ENCODE data around the gene IMPDH2. TPM values are rescaled to one million over a fixed set of nuclear protein-coding genes. Genes with fewer than 3 reads are reported as not detected.
A peak's percentile ranks its signal among the peaks of the same experiment; 100 is the strongest.

Gene IMPDH2
- total RNA-seq, 1 donor from 2014 or later: 271 TPM

- peaks cover 26% of the 10 kb centered on the region for H3K4me1 ChIP-seq
- Mint-ChIP-seq H3K9me3 (no peaks in the 10 kb centered on the region), H3K4me3 (no peak overlapping the region), H3K4me1 (peaks cover 23% of the 10 kb centered on the region), H3K27me3 (ENCODE audit: insufficient read depth, low read depth) (peaks cover 10% of the 10 kb centered on the region), H3K27ac (peak overlapping the region; percentile 87), H3K36me3 (peaks cover 11% of the 10 kb centered on the region)
- H3K27ac ChIP-seq: peak overlapping the region; percentile 39
- peak overlapping the region; percentile 19 for H3K4me2 ChIP-seq
- no peaks in the 10 kb centered on the region for H3K9me3 ChIP-seq (ENCODE audit: low read depth)
- H3K79me2 ChIP-seq (ENCODE audit: low read depth): no peaks in the 10 kb centered on the region
- H3K27me3 ChIP-seq: no peaks in the 10 kb centered on the region
- peaks cover 12% of the 10 kb centered on the region for H3F3A ChIP-seq (ENCODE audit: low read depth)
- DNase-seq (ENCODE audit: low spot score): no peak
- no peak overlapping the region for H3K9ac ChIP-seq
- peaks cover 26% of the 10 kb centered on the region for H4K20me1 ChIP-seq (ENCODE audit: low read depth)
- H3K36me3 ChIP-seq: no peaks in the 10 kb centered on the region
- no peak overlapping the region for H3K4me3 ChIP-seq
- no peak overlapping the region for H2AFZ ChIP-seq (replicated peaks)
- TF ChIP-seq CTCF (IDR thresholded peaks at IDR 0.05) (no peak), EZH2 (IDR thresholded peaks at IDR 0.05) (no peak), EZH2phosphoT487 (IDR thresholded peaks at IDR 0.05) (no peak)
Measured at GRCh38 chr3:48999085-48999858, 29.9 kb downstream of the IMPDH2 start.

- peaks cover 23% of the 10 kb centered on the region for H3K4me1 Mint-ChIP-seq
- H3K4me2 ChIP-seq: peak overlapping the region; percentile 38
- peaks cover under 1% of the 10 kb centered on the region for H3K79me2 ChIP-seq (ENCODE audit: low read depth)
- H3K9ac ChIP-seq: no peak overlapping the region
- H3K9me3 Mint-ChIP-seq: no peaks in the 10 kb centered on the region
- TF ChIP-seq EZH2phosphoT487 (IDR thresholded peaks at IDR 0.05): no peak
- no peak for TF ChIP-seq EZH2 (IDR thresholded peaks at IDR 0.05)
- TF ChIP-seq CTCF (IDR thresholded peaks at IDR 0.05): no peak
- no peaks in the 10 kb centered on the region for H3K27me3 ChIP-seq
- H3K27me3 Mint-ChIP-seq (ENCODE audit: insufficient read depth, low read depth): peaks cover 8% of the 10 kb centered on the region
- peaks cover 12% of the 10 kb centered on the region for H3F3A ChIP-seq (ENCODE audit: low read depth)
- H3K36me3 Mint-ChIP-seq: peaks cover 11% of the 10 kb centered on the region
- H3K4me3 ChIP-seq: no peak overlapping the region
- H3K27ac Mint-ChIP-seq: peak overlapping the region; percentile 78
- peaks cover 26% of the 10 kb centered on the region for H3K4me1 ChIP-seq
- no peak overlapping the region for H2AFZ ChIP-seq (replicated peaks)
- H3K4me3 Mint-ChIP-seq: peak overlapping the region; percentile 63
- peak; percentile 71 for DNase-seq (ENCODE audit: low spot score)
- H4K20me1 ChIP-seq (ENCODE audit: low read depth): peaks cover 26% of the 10 kb centered on the region
- H3K36me3 ChIP-seq: no peaks in the 10 kb centered on the region
- H3K27ac ChIP-seq: no peak overlapping the region
- H3K9me3 ChIP-seq (ENCODE audit: low read depth): no peaks in the 10 kb centered on the region
Measured at GRCh38 chr3:48997714-48998637, 31.2 kb downstream of the IMPDH2 start.

- H3K9me3 ChIP-seq (ENCODE audit: low read depth): no peaks in the 10 kb centered on the region
- peaks cover 8% of the 10 kb centered on the region for H3K27me3 Mint-ChIP-seq (ENCODE audit: insufficient read depth, low read depth)
- H3K9ac ChIP-seq: no peak overlapping the region
- no peak overlapping the region for H2AFZ ChIP-seq (replicated peaks)
- H3K4me1 ChIP-seq: peaks cover 26% of the 10 kb centered on the region
- H3K4me3 Mint-ChIP-seq: no peak overlapping the region
- H3K27ac Mint-ChIP-seq: no peak overlapping the region
- peaks cover 12% of the 10 kb centered on the region for H3F3A ChIP-seq (ENCODE audit: low read depth)
- H3K4me1 Mint-ChIP-seq: peaks cover 23% of the 10 kb centered on the region
- H3K4me2 ChIP-seq: no peak overlapping the region
- no peak overlapping the region for H3K27ac ChIP-seq
- no peaks in the 10 kb centered on the region for H3K9me3 Mint-ChIP-seq
- H3K36me3 Mint-ChIP-seq: peaks cover 11% of the 10 kb centered on the region
- no peak for DNase-seq (ENCODE audit: low spot score)
- H3K79me2 ChIP-seq (ENCODE audit: low read depth): peaks cover 7% of the 10 kb centered on the region
- no peaks in the 10 kb centered on the region for H3K36me3 ChIP-seq
- H3K4me3 ChIP-seq: no peak overlapping the region
- peaks cover 26% of the 10 kb centered on the region for H4K20me1 ChIP-seq (ENCODE audit: low read depth)
- TF ChIP-seq EZH2phosphoT487 (IDR thresholded peaks at IDR 0.05) (no peak), EZH2 (IDR thresholded peaks at IDR 0.05) (no peak), CTCF (IDR thresholded peaks at IDR 0.05) (no peak)
- H3K27me3 ChIP-seq: no peaks in the 10 kb centered on the region
Measured at GRCh38 chr3:48997102-48997635, 32.0 kb downstream of the IMPDH2 start.

Data from neural progenitor cell (in vitro differentiated cells).